K562 (cell line): ENCODE measurements around the gene LUC7L3. TPM values are rescaled to one million over a fixed set of nuclear protein-coding genes. Genes with fewer than 3 reads are reported as not detected.
A peak's percentile ranks its signal among the peaks of the same experiment; 100 is the strongest.

Source experiments
- CREB1 ChIP-seq, 2 experiments: sonication (generic) in 1 of 2; formaldehyde crosslinking in 1 of 2; IDR thresholded peaks; 2 replicates each; pipeline versions ENCODE4 v1.6.1 to v1.8.0; 2012 to 2022; ENCODE audit warnings: inconsistent platforms in 1 of 2, mild to moderate bottlenecking in 1 of 2, missing genetic modification reagents in 1 of 2, moderate library complexity in 1 of 2
- DDX20 ChIP-seq: fragments of 450-650 bp; IDR thresholded peaks from 2 replicates; pipeline ENCODE4 v1.6.1; 2016; ENCODE audit warnings: missing genetic modification characterization, low read depth, mild to moderate bottlenecking, missing compliant biosample characterization, moderate library complexity
- DNMT1 ChIP-seq: fragments of 450-650 bp; IDR thresholded peaks from 2 replicates; pipeline ENCODE4 v1.6.1; 2016; ENCODE audit warnings: antibody characterized with exemption, mild to moderate bottlenecking
- E2F3 ChIP-seq: fragments of 250-450 bp; sonication (Bioruptor Pico); IDR thresholded peaks from 2 replicates; pipeline ENCODE4 v1.4.0; 2020; ENCODE audit warnings: mild to moderate bottlenecking
- GABPB1 ChIP-seq: sonication (generic); formaldehyde crosslinking; IDR thresholded peaks from 2 replicates; pipeline ENCODE4 v1.8.0; 2022; ENCODE audit warnings: mild to moderate bottlenecking, missing genetic modification reagents
- HDAC3 ChIP-seq: fragments of 450-650 bp; IDR thresholded peaks from 2 replicates; pipeline ENCODE4 v1.6.1; 2018; ENCODE audit warnings: borderline replicate concordance, mild to moderate bottlenecking, moderate library complexity; ENCODE audit not compliant: partially characterized antibody
- JUND ChIP-seq, 2 experiments: IDR thresholded peaks; 2 replicates in 1 of 2; 3 replicates in 1 of 2; pipeline ENCODE4 v1.6.1; 2011; ENCODE audit warnings: borderline replicate concordance in 2 of 2, low read depth in 2 of 2, low read length in 2 of 2, improper control_type of control experiment in 1 of 2, missing biosample characterization in 1 of 2, missing genetic modification characterization in 1 of 2, missing genetic modification reagents in 1 of 2
- MAFF ChIP-seq: IDR thresholded peaks from 2 replicates; pipeline ENCODE4 v1.6.1; 2012; ENCODE audit warnings: low read length, improper control_type of control experiment
- MAFG ChIP-seq: fragments of 450-650 bp; conservative IDR thresholded peaks from 2 replicates; pipeline ENCODE4 v1.6.1; 2016; ENCODE audit warnings: missing genetic modification characterization, missing compliant biosample characterization
- MEIS2 ChIP-seq: fragments of 450-650 bp; IDR thresholded peaks from 2 replicates; pipeline ENCODE4 v1.6.1; 2014; ENCODE audit warnings: mild to moderate bottlenecking; ENCODE audit not compliant: partially characterized antibody
- PTBP1 ChIP-seq: fragments of 200-400 bp; formaldehyde crosslinking; IDR thresholded peaks from 2 replicates; pipeline ENCODE4 v1.6.1; 2017; ENCODE audit warnings: low read depth, low read length
- SMARCE1 ChIP-seq: fragments of 450-650 bp; IDR thresholded peaks from 2 replicates; pipeline ENCODE4 v1.7.1; 2016; ENCODE audit warnings: mild to moderate bottlenecking
- SRSF7 ChIP-seq: fragments of 200-400 bp; formaldehyde crosslinking; optimal IDR thresholded peaks from 2 replicates; pipeline ENCODE3; 2017; ENCODE audit warnings: mild to moderate bottlenecking, low read depth, low read length
- TAF15 ChIP-seq: fragments of 200-400 bp; formaldehyde crosslinking; IDR thresholded peaks from 2 replicates; pipeline ENCODE4 v1.6.1; 2017; ENCODE audit warnings: mild to moderate bottlenecking, low read depth, low read length, moderate library complexity
- TAL1 ChIP-seq: fragments of 450-650 bp; IDR thresholded peaks from 2 replicates; pipeline ENCODE4 v1.6.1; 2016; ENCODE audit warnings: mild to moderate bottlenecking
- TEAD1 ChIP-seq, 2 experiments: fragments of 450-650 bp in 1 of 2; sonication (generic) in 1 of 2; formaldehyde crosslinking; IDR thresholded peaks; 2 replicates each; pipeline versions ENCODE4 v1.4.0 to v1.8.0; 2020 to 2022; ENCODE audit warnings: mild to moderate bottlenecking in 2 of 2, missing genetic modification reagents in 1 of 2
- polyA plus RNA-seq, 8 experiments: library from polyadenylated mRNA; depleted of rRNA in 4 of 8; stranded (reverse) in 5 of 8; unstranded in 3 of 8; fragments of >200 nt; fragmentation: Nextera tagmentation in 2 of 8; fragmentation: Illumina TruSeq in 1 of 8; extraction: Ambion mirVana in 2 of 8; extraction: Trizol in 1 of 8; gene quantifications; 2 replicates each; pipeline versions ENCODE4 v1.2.1 to v1.2.3, GENCODE V29; 2011 to 2014; ENCODE audit warnings: inconsistent platforms in 1 of 8, missing spikeins in 1 of 8
- total RNA-seq, 7 experiments: library from RNA; depleted of rRNA in 6 of 7; stranded (reverse); fragments of >200 nt in 6 of 7; fragmentation: Illumina TruSeq in 2 of 7; extraction: Trizol in 2 of 7; gene quantifications; 2 replicates each; pipeline versions ENCODE4 v1.2.1 to v1.2.3, GENCODE V29; 2011 to 2021; ENCODE audit warnings: low replicate concordance in 1 of 7
- TF ChIP-seq, protein P1 (sequence below), 3 experiments: fragments of 200-800 bp in 1 of 3; fragments of 250-450 bp in 1 of 3; fragments of 450-650 bp in 1 of 3; sonication (Bioruptor Pico) in 1 of 3; sonication (Bioruptor generic) in 1 of 3; formaldehyde crosslinking in 1 of 3; IDR thresholded peaks; 2 replicates each; pipeline versions ENCODE4 v1.6.1 to v1.8.0; 2016 to 2022; ENCODE audit warnings: mild to moderate bottlenecking in 2 of 3, missing genetic modification characterization in 2 of 3, missing compliant biosample characterization in 1 of 3, moderate library complexity in 1 of 3
- TF ChIP-seq, protein P2 (sequence below): fragments of 450-650 bp; IDR thresholded peaks from 2 replicates; pipeline ENCODE4 v1.6.1; 2016; ENCODE audit warnings: borderline replicate concordance
- TF ChIP-seq, protein P3 (sequence below): fragments of 450-650 bp; conservative IDR thresholded peaks from 2 replicates; pipeline ENCODE4 v1.6.1; 2016; ENCODE audit warnings: missing genetic modification characterization, low read depth, mild to moderate bottlenecking, missing compliant biosample characterization, moderate library complexity

The LUC7L3 gene
- total and polyA plus RNA-seq, 9 of the 15 experiments (the other 6 are each of a cell fraction or from before 2014, with no cell fraction given) = 80.8 to 284 (median 127) TPM

DNA sequence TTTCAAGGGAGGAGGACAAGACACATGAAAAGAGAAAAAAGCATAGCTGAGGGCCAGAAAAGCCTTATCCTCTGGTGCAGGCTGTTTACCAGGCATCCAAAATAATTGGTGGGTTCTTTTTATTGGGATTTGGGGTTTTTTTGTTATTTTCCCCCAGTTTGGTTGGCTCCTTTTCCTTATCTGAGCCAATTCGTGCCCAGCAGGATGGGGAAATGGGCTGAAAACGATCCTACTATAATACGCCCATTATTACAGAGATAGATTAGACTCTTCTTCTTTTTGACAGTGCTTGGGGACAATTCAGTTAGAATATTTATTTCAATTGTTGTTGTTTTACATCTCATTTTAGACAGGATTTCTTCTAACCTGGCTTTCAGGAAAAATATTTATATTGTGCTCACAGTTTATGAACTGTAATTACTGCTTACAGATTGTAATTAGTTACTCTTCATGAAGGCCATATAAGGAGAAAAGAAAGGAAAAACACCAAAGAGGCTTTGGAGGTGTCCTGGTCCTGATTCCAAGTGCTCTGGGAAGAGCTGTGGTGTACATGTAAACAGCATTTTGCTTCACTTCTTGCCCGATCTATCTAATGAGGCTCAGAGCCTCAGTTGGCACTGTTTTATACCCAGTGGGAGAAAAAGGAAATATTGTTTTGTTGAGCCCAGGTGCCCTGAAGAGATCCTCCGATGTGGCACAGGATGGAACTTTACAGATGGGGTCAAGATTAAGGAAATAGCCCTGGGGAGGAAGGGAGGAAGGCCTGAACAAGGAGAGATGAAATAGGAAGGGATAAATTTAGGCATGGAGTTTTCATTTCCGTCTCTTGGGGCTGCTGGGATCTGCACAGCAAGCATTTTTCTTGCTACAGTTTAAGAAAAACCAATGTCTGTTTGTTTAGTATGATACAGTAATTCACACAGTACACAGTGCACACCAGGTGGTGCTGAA, 11.1 kb upstream of the LUC7L3 start (continued):
- TF ChIP-seq, protein P1, sequence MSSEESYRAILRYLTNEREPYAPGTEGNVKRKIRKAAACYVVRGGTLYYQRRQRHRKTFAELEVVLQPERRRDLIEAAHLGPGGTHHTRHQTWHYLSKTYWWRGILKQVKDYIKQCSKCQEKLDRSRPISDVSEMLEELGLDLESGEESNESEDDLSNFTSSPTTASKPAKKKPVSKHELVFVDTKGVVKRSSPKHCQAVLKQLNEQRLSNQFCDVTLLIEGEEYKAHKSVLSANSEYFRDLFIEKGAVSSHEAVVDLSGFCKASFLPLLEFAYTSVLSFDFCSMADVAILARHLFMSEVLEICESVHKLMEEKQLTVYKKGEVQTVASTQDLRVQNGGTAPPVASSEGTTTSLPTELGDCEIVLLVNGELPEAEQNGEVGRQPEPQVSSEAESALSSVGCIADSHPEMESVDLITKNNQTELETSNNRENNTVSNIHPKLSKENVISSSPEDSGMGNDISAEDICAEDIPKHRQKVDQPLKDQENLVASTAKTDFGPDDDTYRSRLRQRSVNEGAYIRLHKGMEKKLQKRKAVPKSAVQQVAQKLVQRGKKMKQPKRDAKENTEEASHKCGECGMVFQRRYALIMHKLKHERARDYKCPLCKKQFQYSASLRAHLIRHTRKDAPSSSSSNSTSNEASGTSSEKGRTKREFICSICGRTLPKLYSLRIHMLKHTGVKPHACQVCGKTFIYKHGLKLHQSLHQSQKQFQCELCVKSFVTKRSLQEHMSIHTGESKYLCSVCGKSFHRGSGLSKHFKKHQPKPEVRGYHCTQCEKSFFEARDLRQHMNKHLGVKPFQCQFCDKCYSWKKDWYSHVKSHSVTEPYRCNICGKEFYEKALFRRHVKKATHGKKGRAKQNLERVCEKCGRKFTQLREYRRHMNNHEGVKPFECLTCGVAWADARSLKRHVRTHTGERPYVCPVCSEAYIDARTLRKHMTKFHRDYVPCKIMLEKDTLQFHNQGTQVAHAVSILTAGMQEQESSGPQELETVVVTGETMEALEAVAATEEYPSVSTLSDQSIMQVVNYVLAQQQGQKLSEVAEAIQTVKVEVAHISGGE (CRISPR knock-in tag; IDR thresholded peaks at IDR 0.05) = peak; percentile 56 to 98 (median 68); a peak in 4 of 6 replicates
- no peak for TF ChIP-seq MEIS2
- TF ChIP-seq MAFF = peak; percentile 27; the same call in 1 of the 2 replicates
- no peak for TF ChIP-seq PTBP1
- TF ChIP-seq, protein P2, sequence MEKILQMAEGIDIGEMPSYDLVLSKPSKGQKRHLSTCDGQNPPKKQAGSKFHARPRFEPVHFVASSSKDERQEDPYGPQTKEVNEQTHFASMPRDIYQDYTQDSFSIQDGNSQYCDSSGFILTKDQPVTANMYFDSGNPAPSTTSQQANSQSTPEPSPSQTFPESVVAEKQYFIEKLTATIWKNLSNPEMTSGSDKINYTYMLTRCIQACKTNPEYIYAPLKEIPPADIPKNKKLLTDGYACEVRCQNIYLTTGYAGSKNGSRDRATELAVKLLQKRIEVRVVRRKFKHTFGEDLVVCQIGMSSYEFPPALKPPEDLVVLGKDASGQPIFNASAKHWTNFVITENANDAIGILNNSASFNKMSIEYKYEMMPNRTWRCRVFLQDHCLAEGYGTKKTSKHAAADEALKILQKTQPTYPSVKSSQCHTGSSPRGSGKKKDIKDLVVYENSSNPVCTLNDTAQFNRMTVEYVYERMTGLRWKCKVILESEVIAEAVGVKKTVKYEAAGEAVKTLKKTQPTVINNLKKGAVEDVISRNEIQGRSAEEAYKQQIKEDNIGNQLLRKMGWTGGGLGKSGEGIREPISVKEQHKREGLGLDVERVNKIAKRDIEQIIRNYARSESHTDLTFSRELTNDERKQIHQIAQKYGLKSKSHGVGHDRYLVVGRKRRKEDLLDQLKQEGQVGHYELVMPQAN = no peak
- TF ChIP-seq DNMT1 = no peak
- TF ChIP-seq DDX20 (tag) = no peak
- 0 out of 2 replicates have a peak, but pooled peaks have one; percentile 6 for TF ChIP-seq TAL1
- TF ChIP-seq JUND (IDR thresholded peaks at IDR 0.05; ENCODE audit: borderline replicate concordance, low read depth, low read length) = no peak
- TF ChIP-seq JUND (tag; IDR thresholded peaks at IDR 0.05; ENCODE audit: borderline replicate concordance, low read depth, low read length) = no peak
- TF ChIP-seq TEAD1 (CRISPR knock-in tag; IDR thresholded peaks at IDR 0.05) = 0 out of 4 replicates have a peak, but pooled peaks of 1 of the 2 experiments have one; percentile 12
- peak; percentile 48; the same call in 1 of the 2 replicates for TF ChIP-seq SMARCE1
- TF ChIP-seq, protein P3, sequence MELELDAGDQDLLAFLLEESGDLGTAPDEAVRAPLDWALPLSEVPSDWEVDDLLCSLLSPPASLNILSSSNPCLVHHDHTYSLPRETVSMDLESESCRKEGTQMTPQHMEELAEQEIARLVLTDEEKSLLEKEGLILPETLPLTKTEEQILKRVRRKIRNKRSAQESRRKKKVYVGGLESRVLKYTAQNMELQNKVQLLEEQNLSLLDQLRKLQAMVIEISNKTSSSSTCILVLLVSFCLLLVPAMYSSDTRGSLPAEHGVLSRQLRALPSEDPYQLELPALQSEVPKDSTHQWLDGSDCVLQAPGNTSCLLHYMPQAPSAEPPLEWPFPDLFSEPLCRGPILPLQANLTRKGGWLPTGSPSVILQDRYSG (tag) = peak; percentile 67; the same call in 1 of the 2 replicates
- TF ChIP-seq CREB1 (IDR thresholded peaks at IDR 0.05) = no peak
- TF ChIP-seq CREB1 (CRISPR knock-in tag; IDR thresholded peaks at IDR 0.05) = 0 out of 2 replicates have a peak, but pooled peaks have one; percentile 48
- no peak for TF ChIP-seq TAF15
- peak; percentile 60 for TF ChIP-seq MAFG (tag)
- TF ChIP-seq E2F3 (CRISPR knock-in tag) = no peak
- no peak for TF ChIP-seq SRSF7
- TF ChIP-seq GABPB1 = no peak
- no peak for TF ChIP-seq HDAC3
